Measurements from ENCODE around the gene BABAM1. TPM values are rescaled to one million over a fixed set of nuclear protein-coding genes. Genes with fewer than 3 reads are reported as not detected.

Gene BABAM1
- total and polyA plus RNA-seq, 10 of the 15 experiments (the other 5 are each of a cell fraction or from before 2014, with no cell fraction given), result 11.9 to 154 (median 103) TPM

- no peak for TF ChIP-seq CHD4 (IDR thresholded peaks at IDR 0.05)
- no peak for TF ChIP-seq IRF4 (IDR thresholded peaks at IDR 0.05; ENCODE audit: low read depth, low read length)
- no peak for TF ChIP-seq TCF3 (IDR thresholded peaks at IDR 0.05; ENCODE audit: borderline replicate concordance, insufficient read depth, low read depth, low read length)
- no peak for TF ChIP-seq NRF1 (conservative IDR thresholded peaks at IDR 0.05; ENCODE audit: low read depth, low read length)
- TF ChIP-seq STAT3 (IDR thresholded peaks at IDR 0.05; ENCODE audit: low read depth, low read length), result no peak
These were observed 57.9 kb downstream of the BABAM1 start (continued) for GRCh38 chr19:17325133-17325532.

GRCh38 chr19:17325881-17326594 is 58.8 kb downstream of the BABAM1 start:
- Histone ChIP-seq H3K79me2 (ENCODE audit: control insufficient read depth, insufficient read depth, low read length) (no peaks in the 10 kb centered on the region), H3K9ac (ENCODE audit: control insufficient read depth, insufficient read depth, low read length) (no peak overlapping the region), H3K4me1 (ENCODE audit: control insufficient read depth, insufficient read depth, low read length) (no peaks in the 10 kb centered on the region), H3K9me3 (replicated peaks; ENCODE audit: control insufficient read depth, insufficient read depth, low read length) (no peaks in the 10 kb centered on the region), H4K20me1 (ENCODE audit: control insufficient read depth, insufficient read depth) (no peaks in the 10 kb centered on the region), H3K27me3 (replicated peaks in 1 of 2; ENCODE audit: control insufficient read depth in 2 of 2, insufficient read depth in 2 of 2, low read length in 1 of 2) (no peaks in the 10 kb centered on the region; a peak in 2 of 4 replicates), H3K36me3 (ENCODE audit: control insufficient read depth in 2 of 2, insufficient read depth in 2 of 2, low read length in 1 of 2) (0 out of 4 replicates have a peak, but pooled peaks cover 0 to 2% of the 10 kb centered on the region in 2 experiments), H3K27ac (ENCODE audit: control insufficient read depth, insufficient read depth) (no peak overlapping the region), H3K4me3 (no peak overlapping the region), H3K4me2 (ENCODE audit: control insufficient read depth, insufficient read depth) (no peak overlapping the region), H2AFZ (ENCODE audit: control insufficient read depth, low read depth, low read length) (no peak overlapping the region)
- ATAC-seq, result no peak
- ChIA-PET CTCF (interaction anchor here (0.6 kb wide), 1 partner anchor 140 kb away, joined by 3 read pairs; no protein-coding TSS in a partner anchor), SMC1A (ENCODE audit: uncharacterized antibody, unreplicated experiment) (no interaction called here), POLR2A (no interaction called here), RAD21 (ENCODE audit: unreplicated experiment) (no interaction called here)
- no TSS peak for BruUV-seq (replicated peaks)
- WGBS (ENCODE audit: insufficient coverage, insufficient replicate concordance, low lambda C conversion rate, missing lambda C conversion rate), result 62% methylated on average over 17 of the region's 17 CpGs
- DNase-seq (ENCODE audit: low read depth, low spot score), result no peak
- intact Hi-C loops (cut with micrococcal nuclease; ENCODE audit: unreplicated experiment), result no loop called here
- in situ Hi-C loops (cut with MboI), result no loop called here
- FAIRE-seq, result no peak
- TF ChIP-seq RELB (IDR thresholded peaks at IDR 0.05; ENCODE audit: low read depth), result no peak
- no peak for TF ChIP-seq SRF (IDR thresholded peaks at IDR 0.05; ENCODE audit: low read depth in 2 of 2, low read length in 2 of 2)
- TF ChIP-seq FOXM1 (IDR thresholded peaks at IDR 0.05; ENCODE audit: low read depth, low read length), result no peak
- TF ChIP-seq, protein P1, sequence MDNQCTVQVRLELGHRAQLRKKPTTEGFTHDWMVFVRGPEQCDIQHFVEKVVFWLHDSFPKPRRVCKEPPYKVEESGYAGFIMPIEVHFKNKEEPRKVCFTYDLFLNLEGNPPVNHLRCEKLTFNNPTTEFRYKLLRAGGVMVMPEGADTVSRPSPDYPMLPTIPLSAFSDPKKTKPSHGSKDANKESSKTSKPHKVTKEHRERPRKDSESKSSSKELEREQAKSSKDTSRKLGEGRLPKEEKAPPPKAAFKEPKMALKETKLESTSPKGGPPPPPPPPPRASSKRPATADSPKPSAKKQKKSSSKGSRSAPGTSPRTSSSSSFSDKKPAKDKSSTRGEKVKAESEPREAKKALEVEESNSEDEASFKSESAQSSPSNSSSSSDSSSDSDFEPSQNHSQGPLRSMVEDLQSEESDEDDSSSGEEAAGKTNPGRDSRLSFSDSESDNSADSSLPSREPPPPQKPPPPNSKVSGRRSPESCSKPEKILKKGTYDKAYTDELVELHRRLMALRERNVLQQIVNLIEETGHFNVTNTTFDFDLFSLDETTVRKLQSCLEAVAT (IDR thresholded peaks at IDR 0.05), result no peak
- TF ChIP-seq IRF3 (IDR thresholded peaks at IDR 0.05), result no peak
- TF ChIP-seq KDM1A (IDR thresholded peaks at IDR 0.05; ENCODE audit: borderline replicate concordance), result no peak
- no peak for TF ChIP-seq PAX5 (IDR thresholded peaks at IDR 0.05; ENCODE audit: borderline replicate concordance, low read depth, low read length)
- TF ChIP-seq KLF5 (IDR thresholded peaks at IDR 0.05; ENCODE audit: partially characterized antibody), result no peak
- no peak for TF ChIP-seq CBX5 (IDR thresholded peaks at IDR 0.05; ENCODE audit: low read depth)
- TF ChIP-seq DPF2 (IDR thresholded peaks at IDR 0.05), result no peak
- no peak for TF ChIP-seq SREBF1 (IDR thresholded peaks at IDR 0.05; ENCODE audit: low read length)
- no peak for TF ChIP-seq POLR2AphosphoS5 (IDR thresholded peaks at IDR 0.05; ENCODE audit: low read length)
- no peak for TF ChIP-seq SMAD1 (IDR thresholded peaks at IDR 0.05; ENCODE audit: low read depth, partially characterized antibody)

Measured in GM12878 (cell line).